ENCODE results near the gene TBC1D1. TPM values are rescaled to one million over a fixed set of nuclear protein-coding genes. Genes with fewer than 3 reads are reported as not detected.

The TBC1D1 gene
- total RNA-seq, 1 experiment from 2014 or later = 106 TPM

DNA sequence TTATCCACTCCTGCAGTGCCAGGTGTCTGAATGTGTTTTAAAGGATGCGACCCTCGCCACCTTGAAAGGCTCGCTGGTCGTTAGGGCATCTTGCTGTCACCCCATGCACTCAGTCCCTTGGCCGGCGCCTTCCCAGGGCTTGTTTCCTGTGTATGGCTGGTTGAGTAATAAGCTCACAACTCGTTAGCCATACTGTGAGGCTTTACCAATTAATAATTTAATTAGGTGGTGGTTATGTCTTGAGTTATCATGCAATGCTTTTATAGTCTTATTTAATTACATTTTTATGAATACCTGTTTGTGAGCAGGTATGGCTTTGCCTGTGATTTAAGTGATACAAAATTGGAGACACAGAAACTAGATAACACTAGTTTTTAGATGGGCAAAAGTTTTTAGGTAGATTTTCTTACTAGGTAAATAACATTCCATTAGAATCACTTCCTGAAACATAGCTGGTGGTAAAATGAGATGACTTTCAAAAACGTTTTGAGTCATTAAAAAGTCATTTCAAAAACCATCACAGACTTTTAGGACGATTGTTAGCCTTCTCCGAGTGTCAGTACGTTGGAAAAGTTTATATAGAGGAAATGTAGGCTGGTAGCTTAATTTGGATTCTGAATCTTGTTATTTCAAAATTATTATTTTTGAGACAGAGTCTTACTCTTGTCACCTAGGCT, 87.5 kb downstream of the TBC1D1 start:
- CTCF ChIA-PET = interaction anchor here (0.6 to 0.9 kb wide), 3 partner anchors 10 to 54 kb away, joined by 3 to 4 read pairs (median 4); no protein-coding TSS in a partner anchor
- H3K4me3 ChIP-seq = peak overlapping the region; percentile 64
- peak overlapping the region; percentile 85 for H2AFZ ChIP-seq
- peak overlapping the region; percentile 50 for H3K27ac ChIP-seq
- H3F3A ChIP-seq (ENCODE audit: insufficient read depth, low read depth) = peaks cover 24% of the 10 kb centered on the region
- peaks cover 52% of the 10 kb centered on the region for H3K79me2 ChIP-seq (ENCODE audit: low read depth)
- TF ChIP-seq, protein P1, sequence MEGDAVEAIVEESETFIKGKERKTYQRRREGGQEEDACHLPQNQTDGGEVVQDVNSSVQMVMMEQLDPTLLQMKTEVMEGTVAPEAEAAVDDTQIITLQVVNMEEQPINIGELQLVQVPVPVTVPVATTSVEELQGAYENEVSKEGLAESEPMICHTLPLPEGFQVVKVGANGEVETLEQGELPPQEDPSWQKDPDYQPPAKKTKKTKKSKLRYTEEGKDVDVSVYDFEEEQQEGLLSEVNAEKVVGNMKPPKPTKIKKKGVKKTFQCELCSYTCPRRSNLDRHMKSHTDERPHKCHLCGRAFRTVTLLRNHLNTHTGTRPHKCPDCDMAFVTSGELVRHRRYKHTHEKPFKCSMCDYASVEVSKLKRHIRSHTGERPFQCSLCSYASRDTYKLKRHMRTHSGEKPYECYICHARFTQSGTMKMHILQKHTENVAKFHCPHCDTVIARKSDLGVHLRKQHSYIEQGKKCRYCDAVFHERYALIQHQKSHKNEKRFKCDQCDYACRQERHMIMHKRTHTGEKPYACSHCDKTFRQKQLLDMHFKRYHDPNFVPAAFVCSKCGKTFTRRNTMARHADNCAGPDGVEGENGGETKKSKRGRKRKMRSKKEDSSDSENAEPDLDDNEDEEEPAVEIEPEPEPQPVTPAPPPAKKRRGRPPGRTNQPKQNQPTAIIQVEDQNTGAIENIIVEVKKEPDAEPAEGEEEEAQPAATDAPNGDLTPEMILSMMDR (conservative IDR thresholded peaks at IDR 0.05) = no peak
- no peak for TF ChIP-seq EZH2 (IDR thresholded peaks at IDR 0.05; ENCODE audit: low read depth)
- no peaks in the 10 kb centered on the region for H3K27me3 ChIP-seq (ENCODE audit: insufficient read depth, low read depth)
- POLR2A ChIA-PET (ENCODE audit: unreplicated experiment) = interaction anchor here (0.6 to 0.7 kb wide), 5 partner anchors 10 to 1050 kb away, joined by 3 to 6 read pairs (median 4); no protein-coding TSS in a partner anchor
- peaks cover 47% of the 10 kb centered on the region for H3K4me1 ChIP-seq (replicated peaks; ENCODE audit: insufficient read depth)
- no peaks in the 10 kb centered on the region for H3K36me3 ChIP-seq (ENCODE audit: low read depth)
- H3K9me3 ChIP-seq (ENCODE audit: insufficient read depth, low read depth) = no peaks in the 10 kb centered on the region
- intact Hi-C loops (cut with micrococcal nuclease; ENCODE audit: unreplicated experiment) = loop anchor here (5.0 kb wide), 2 partner anchors 44 to 59 kb away; no protein-coding TSS in a partner anchor
- H3K9me2 ChIP-seq (ENCODE audit: insufficient read depth) = no peaks in the 10 kb centered on the region
- DNase-seq = peak in 1 of 2 experiments; percentile 19
- H4K20me1 ChIP-seq (ENCODE audit: insufficient read depth) = no peaks in the 10 kb centered on the region
- peak overlapping the region; percentile 80 for H3K4me2 ChIP-seq
- TSS peak; percentile 40 for BruUV-seq (replicated peaks)

DNA sequence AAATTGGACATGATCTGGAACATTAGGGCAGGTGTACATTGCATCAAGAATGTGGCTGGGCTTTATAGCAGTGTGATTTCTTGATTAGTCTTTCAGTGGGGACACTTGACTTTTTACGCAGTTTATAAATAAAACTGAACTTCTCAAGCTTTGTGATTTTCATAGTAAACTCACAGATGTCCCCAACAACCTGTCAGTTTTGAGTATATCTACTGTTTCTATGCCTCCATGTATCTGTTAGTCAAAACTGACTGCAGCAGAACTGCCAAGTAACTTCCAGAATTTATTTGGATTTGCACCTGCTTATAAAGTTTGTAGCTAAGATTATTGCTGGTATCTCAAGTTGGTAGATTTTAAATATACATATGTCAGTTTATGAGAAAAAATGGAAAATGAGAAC, 89.4 kb downstream of the TBC1D1 start:
- no peak overlapping the region for H3K4me3 ChIP-seq
- H3K27ac ChIP-seq = no peak overlapping the region
- no TSS peak for BruUV-seq (replicated peaks)
- H4K20me1 ChIP-seq (ENCODE audit: insufficient read depth) = no peaks in the 10 kb centered on the region
- CTCF ChIA-PET = no interaction called here
- no peaks in the 10 kb centered on the region for H3K9me3 ChIP-seq (ENCODE audit: insufficient read depth, low read depth)
- peaks cover 24% of the 10 kb centered on the region for H3F3A ChIP-seq (ENCODE audit: insufficient read depth, low read depth)
- H3K9me2 ChIP-seq (ENCODE audit: insufficient read depth) = no peaks in the 10 kb centered on the region
- peaks cover 70% of the 10 kb centered on the region for H3K79me2 ChIP-seq (ENCODE audit: low read depth)
- POLR2A ChIA-PET (ENCODE audit: unreplicated experiment) = no interaction called here
- no peaks in the 10 kb centered on the region for H3K27me3 ChIP-seq (ENCODE audit: insufficient read depth, low read depth)
- H2AFZ ChIP-seq = no peak overlapping the region
- TF ChIP-seq, protein P1 (conservative IDR thresholded peaks at IDR 0.05) = no peak
- TF ChIP-seq EZH2 (IDR thresholded peaks at IDR 0.05; ENCODE audit: low read depth) = no peak
- intact Hi-C loops (cut with micrococcal nuclease; ENCODE audit: unreplicated experiment) = loop anchor here (10.0 kb wide), 1 partner anchor 525 kb away; a partner anchor contains a TSS
- no peak overlapping the region for H3K4me2 ChIP-seq
- peaks cover 47% of the 10 kb centered on the region for H3K4me1 ChIP-seq (replicated peaks; ENCODE audit: insufficient read depth)
- no peaks in the 10 kb centered on the region for H3K36me3 ChIP-seq (ENCODE audit: low read depth)
- DNase-seq = no peak

DNA sequence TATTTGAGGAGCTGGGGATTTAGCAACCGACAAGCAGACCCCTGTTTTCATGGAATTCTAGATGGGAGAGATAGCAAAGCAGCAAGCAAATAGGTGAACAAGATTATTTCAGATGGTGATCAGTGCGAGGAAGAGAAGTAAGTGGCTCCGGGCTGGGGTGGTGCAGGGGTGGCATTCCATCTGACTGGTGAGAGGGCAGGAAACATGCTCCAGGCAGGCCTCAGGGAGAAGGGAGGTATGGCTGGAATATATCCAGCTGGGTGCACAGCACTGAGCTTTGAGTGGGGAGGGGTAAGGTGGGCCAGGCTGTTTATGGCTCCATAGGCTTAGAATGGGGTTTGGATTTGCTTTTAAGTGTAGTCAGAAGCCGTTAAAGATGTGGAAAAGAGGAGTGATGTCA, 90.5 kb downstream of the TBC1D1 start:
- H3K4me3 ChIP-seq = no peak overlapping the region
- BruUV-seq (replicated peaks) = no TSS peak
- H3K9me3 ChIP-seq (ENCODE audit: insufficient read depth, low read depth) = no peaks in the 10 kb centered on the region
- ChIA-PET POLR2A (ENCODE audit: unreplicated experiment) (no interaction called here), CTCF (no interaction called here)
- no peak overlapping the region for H2AFZ ChIP-seq
- no peaks in the 10 kb centered on the region for H4K20me1 ChIP-seq (ENCODE audit: insufficient read depth)
- no peaks in the 10 kb centered on the region for H3K36me3 ChIP-seq (ENCODE audit: low read depth)
- TF ChIP-seq, protein P1 (conservative IDR thresholded peaks at IDR 0.05) = no peak
- no peak for TF ChIP-seq EZH2 (IDR thresholded peaks at IDR 0.05; ENCODE audit: low read depth)
- intact Hi-C loops (cut with micrococcal nuclease; ENCODE audit: unreplicated experiment) = loop anchor here (10.0 kb wide), 1 partner anchor 527 kb away; a partner anchor contains a TSS
- H3K9me2 ChIP-seq (ENCODE audit: insufficient read depth) = no peaks in the 10 kb centered on the region
- peak overlapping the region; percentile 38; the same call in 1 of the 2 replicates for H3K27ac ChIP-seq
- peaks cover 43% of the 10 kb centered on the region for H3K4me1 ChIP-seq (replicated peaks; ENCODE audit: insufficient read depth)
- peak in 1 of 2 experiments; percentile 14 for DNase-seq
- H3K4me2 ChIP-seq = peak overlapping the region; percentile 41
- H3K27me3 ChIP-seq (ENCODE audit: insufficient read depth, low read depth) = no peaks in the 10 kb centered on the region
- peaks cover 81% of the 10 kb centered on the region for H3K79me2 ChIP-seq (ENCODE audit: low read depth)
- peaks cover 17% of the 10 kb centered on the region for H3F3A ChIP-seq (ENCODE audit: insufficient read depth, low read depth)

All from PC-9 (cell line).